Cardiac muscle cell (in vitro differentiated cells and primary cell): ENCODE measurements around the gene THEM4. TPM values are rescaled to one million over a fixed set of nuclear protein-coding genes. Genes with fewer than 3 reads are reported as not detected.
A peak's percentile ranks its signal among the peaks of the same experiment; 100 is the strongest.
"Not testable (repeated sequence)": the region's sequence is repeated elsewhere in the genome, so short reads cannot be mapped to it uniquely, and the experiment has no call there.

Source experiments
- DNase-seq, 2 donors: peaks; one replicate each; pipeline versions ENCODE4 v3.0.0 to v3.0.0-alpha.2; 2010 to 2017; ENCODE audit warnings: low read depth in 1 of 2, low spot score in 1 of 2
- H3K27ac ChIP-seq: fragments of 200-600 bp; sonication (generic); 2 replicates; pipeline ENCODE4 v1.5.1; 2016
- H3K27me3 ChIP-seq: fragments of 200-600 bp; sonication (generic); 2 replicates; pipeline ENCODE4 v1.6.0; 2016; ENCODE audit warnings: control low read depth
- H3K36me3 ChIP-seq: fragments of 200-600 bp; sonication (generic); 2 replicates; pipeline ENCODE4 v1.5.1; 2016; ENCODE audit warnings: control low read depth
- H3K4me1 ChIP-seq: fragments of 200-600 bp; sonication (generic); 2 replicates; pipeline ENCODE4 v1.8.1; 2017; ENCODE audit warnings: low read depth, mild to moderate bottlenecking, mixed run types
- H3K4me3 ChIP-seq: fragments of 200-600 bp; sonication (generic); 2 replicates; pipeline ENCODE4 v1.5.1; 2016; ENCODE audit warnings: mild to moderate bottlenecking
- H3K9me3 ChIP-seq: fragments of 200-600 bp; sonication (generic); 2 replicates; pipeline ENCODE4 v1.5.1; 2017; ENCODE audit warnings: low read depth, mild to moderate bottlenecking, control low read depth
- polyA plus RNA-seq: library from polyadenylated mRNA; unstranded; fragments of >200 nt; fragmentation: Nextera tagmentation; extraction: Ambion mirVana; gene quantifications from 2 replicates; pipeline ENCODE4 v1.2.1, GENCODE V29; 2016
- total RNA-seq: library from RNA; depleted of rRNA; stranded (reverse); fragments of >200 nt; gene quantifications from 2 replicates; pipeline ENCODE4 v1.2.3, GENCODE V29; 2016
- TF ChIP-seq, protein P1 (sequence below): IDR thresholded peaks from 2 replicates; pipeline ENCODE4 v1.5.1; 2012; ENCODE audit warnings: low read depth, mild to moderate bottlenecking, low read length

Gene THEM4
- total and polyA plus RNA-seq, 2 experiments from 2014 or later = 26.8 to 61.9 TPM

GRCh38 chr1:151875419-151876097, 33.8 kb downstream of the THEM4 start:
- Histone ChIP-seq H3K27ac (no peak overlapping the region), H3K4me3 (no peak overlapping the region), H3K4me1 (no peaks in the 10 kb centered on the region), H3K27me3 (no peaks in the 10 kb centered on the region), H3K9me3 (no peaks in the 10 kb centered on the region), H3K36me3 (no peaks in the 10 kb centered on the region)
- DNase-seq = no peak
- TF ChIP-seq, protein P1, sequence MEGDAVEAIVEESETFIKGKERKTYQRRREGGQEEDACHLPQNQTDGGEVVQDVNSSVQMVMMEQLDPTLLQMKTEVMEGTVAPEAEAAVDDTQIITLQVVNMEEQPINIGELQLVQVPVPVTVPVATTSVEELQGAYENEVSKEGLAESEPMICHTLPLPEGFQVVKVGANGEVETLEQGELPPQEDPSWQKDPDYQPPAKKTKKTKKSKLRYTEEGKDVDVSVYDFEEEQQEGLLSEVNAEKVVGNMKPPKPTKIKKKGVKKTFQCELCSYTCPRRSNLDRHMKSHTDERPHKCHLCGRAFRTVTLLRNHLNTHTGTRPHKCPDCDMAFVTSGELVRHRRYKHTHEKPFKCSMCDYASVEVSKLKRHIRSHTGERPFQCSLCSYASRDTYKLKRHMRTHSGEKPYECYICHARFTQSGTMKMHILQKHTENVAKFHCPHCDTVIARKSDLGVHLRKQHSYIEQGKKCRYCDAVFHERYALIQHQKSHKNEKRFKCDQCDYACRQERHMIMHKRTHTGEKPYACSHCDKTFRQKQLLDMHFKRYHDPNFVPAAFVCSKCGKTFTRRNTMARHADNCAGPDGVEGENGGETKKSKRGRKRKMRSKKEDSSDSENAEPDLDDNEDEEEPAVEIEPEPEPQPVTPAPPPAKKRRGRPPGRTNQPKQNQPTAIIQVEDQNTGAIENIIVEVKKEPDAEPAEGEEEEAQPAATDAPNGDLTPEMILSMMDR = no peak

DNA sequence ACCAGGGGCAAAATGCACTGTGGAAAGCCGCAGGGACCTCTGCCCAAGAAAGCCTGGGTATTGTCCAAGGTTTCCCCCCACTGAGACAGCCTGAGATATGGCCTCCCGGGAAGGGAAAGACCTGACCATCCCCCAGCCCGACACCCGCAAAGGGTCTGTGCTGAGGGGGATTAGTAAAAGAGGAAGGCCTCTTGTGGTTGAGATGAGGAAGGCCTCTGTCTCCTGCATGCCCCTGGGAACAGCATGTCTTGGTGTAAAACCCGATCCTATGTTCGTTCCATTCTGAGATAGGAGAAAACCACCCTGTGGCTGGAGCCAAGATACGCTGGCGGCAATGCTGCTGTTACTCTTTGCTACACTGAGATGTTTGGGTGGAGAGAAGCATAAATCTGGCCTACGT, 36.5 kb downstream of the THEM4 start:
- H3K36me3 ChIP-seq, H3K4me1 ChIP-seq, H3K4me3 ChIP-seq, DNase-seq, H3K27me3 ChIP-seq, H3K9me3 ChIP-seq, H3K27ac ChIP-seq: not testable (repeated sequence)

- TF ChIP-seq, protein P1 = no peak
- no peaks in the 10 kb centered on the region for H3K27me3 ChIP-seq
Measured at GRCh38 chr1:151871284-151872030, 37.9 kb downstream of the THEM4 start.

GRCh38 chr1:151868486-151868885, 40.8 kb downstream of the THEM4 start:
- H3K27ac ChIP-seq = no peak overlapping the region
- H3K9me3 ChIP-seq = no peaks in the 10 kb centered on the region
- no peak overlapping the region for H3K4me3 ChIP-seq
- TF ChIP-seq, protein P1 = no peak
- DNase-seq = peak in 1 of 2 donors; percentile 43
- H3K36me3 ChIP-seq = no peaks in the 10 kb centered on the region
- H3K27me3 ChIP-seq = no peaks in the 10 kb centered on the region
- H3K4me1 ChIP-seq = no peaks in the 10 kb centered on the region

More at GRCh38 chr1:151871284-151872030, 37.9 kb downstream of the THEM4 start:
- no peak overlapping the region for H3K27ac ChIP-seq
- H3K36me3 ChIP-seq = no peaks in the 10 kb centered on the region
- H3K9me3 ChIP-seq = no peaks in the 10 kb centered on the region
- H3K4me1 ChIP-seq = no peaks in the 10 kb centered on the region
- peak in 1 of 2 donors; percentile 42 for DNase-seq
- H3K4me3 ChIP-seq = no peak overlapping the region

DNA sequence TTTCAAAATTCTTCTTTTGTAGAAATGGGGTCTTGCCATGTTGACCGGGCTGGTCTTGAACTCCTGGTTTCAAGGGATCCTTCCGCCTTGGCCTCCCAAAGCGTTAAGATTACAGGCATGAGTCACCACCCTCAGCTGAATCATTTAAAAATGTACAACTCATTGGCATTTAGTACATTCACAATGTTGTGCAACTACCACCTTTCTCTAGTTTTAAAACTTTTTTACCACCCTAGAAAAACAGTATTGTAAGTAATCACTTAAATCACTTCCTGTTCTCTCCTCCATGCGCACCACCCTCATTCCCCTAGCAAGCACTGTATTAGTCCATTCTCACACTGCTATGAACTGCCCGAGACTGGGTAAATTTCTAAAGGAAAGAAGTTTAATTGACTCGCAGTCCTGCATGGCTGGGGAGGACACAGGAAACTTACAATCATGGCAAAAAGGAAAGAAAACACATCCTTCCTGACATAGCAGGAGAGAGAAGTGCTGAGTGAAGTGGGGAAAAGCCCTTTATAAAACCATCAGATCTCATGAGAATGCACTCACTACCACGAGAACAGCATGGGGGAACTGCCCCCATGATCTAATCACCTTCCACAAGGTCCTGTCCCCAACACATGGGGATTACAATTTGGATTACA, 41.4 kb downstream of the THEM4 start:
- DNase-seq = peak in 1 of 2 donors; percentile 92
- no peaks in the 10 kb centered on the region for H3K27me3 ChIP-seq
- no peak overlapping the region for H3K4me3 ChIP-seq
- H3K4me1 ChIP-seq = no peaks in the 10 kb centered on the region
- H3K27ac ChIP-seq = no peak overlapping the region
- H3K9me3 ChIP-seq = no peaks in the 10 kb centered on the region
- TF ChIP-seq, protein P1 = no peak
- H3K36me3 ChIP-seq = no peaks in the 10 kb centered on the region
